HCT116 (cell line): Measurements from ENCODE around the gene SEC24A.

Experiments
- EGR1 ChIP-seq: IDR thresholded peaks from 2 replicates; pipeline ENCODE4 v1.6.1; 2012; ENCODE audit warnings: low read depth
- ELF1 ChIP-seq: IDR thresholded peaks from 2 replicates; pipeline ENCODE4 v1.6.1; 2012; ENCODE audit warnings: low read depth, borderline replicate concordance
- EZH2phosphoT487 ChIP-seq: fragments of 200-600 bp; IDR thresholded peaks from 2 replicates; pipeline ENCODE4 v1.6.1; 2018; ENCODE audit warnings: antibody characterized with exemption, borderline replicate concordance
- POLR2A ChIP-seq: IDR thresholded peaks from 2 replicates; pipeline ENCODE4 v1.7.0; 2011; ENCODE audit warnings: borderline replicate concordance; ENCODE audit not compliant: insufficient read depth, insufficient read length; ENCODE audit errors: extremely low read depth
- POLR2AphosphoS5 ChIP-seq: IDR thresholded peaks from 2 replicates; pipeline ENCODE4 v1.6.1; 2011; ENCODE audit warnings: mild to moderate bottlenecking, low read depth, low read length, moderate library complexity
- REST ChIP-seq: IDR thresholded peaks from 2 replicates; pipeline ENCODE4 v1.6.1; 2012; ENCODE audit warnings: low read depth
- SP1 ChIP-seq: IDR thresholded peaks from 2 replicates; pipeline ENCODE4 v1.6.1; 2012; ENCODE audit warnings: low read depth
- YY1 ChIP-seq: IDR thresholded peaks from 2 replicates; pipeline ENCODE4 v1.6.1; 2011; ENCODE audit warnings: low read length, low read depth, moderate library complexity, mild to moderate bottlenecking; ENCODE audit not compliant: insufficient replicate concordance; ENCODE audit errors: extremely low read depth
- ZNF274 ChIP-seq: fragments of 200-500 bp; sonication (Bioruptor generic); IDR thresholded peaks from 2 replicates; pipeline ENCODE4 v1.6.1; 2014; ENCODE audit warnings: mild to moderate bottlenecking, low read depth, low read length, inconsistent platforms
- TF ChIP-seq, protein P1 (sequence below), 3 experiments: fragments of 200-600 bp in 1 of 3; sonication (generic) in 1 of 3; IDR thresholded peaks in 2 of 3; conservative IDR thresholded peaks in 1 of 3; 2 replicates each; pipeline ENCODE4 v1.5.1; 2012 to 2017; ENCODE audit warnings: low read depth in 2 of 3, low read length in 2 of 3, antibody characterized with exemption in 1 of 3, borderline replicate concordance in 1 of 3, control low read depth in 1 of 3, mild to moderate bottlenecking in 1 of 3, mixed read lengths in 1 of 3, mixed run types in 1 of 3, moderate library complexity in 1 of 3; ENCODE audit not compliant: insufficient read depth in 1 of 3
- TF ChIP-seq, protein P2 (sequence below): IDR thresholded peaks from 2 replicates; pipeline ENCODE4 v1.6.1; 2012
- TF ChIP-seq, protein P3 (sequence below): IDR thresholded peaks from 2 replicates; pipeline ENCODE4 v1.6.1; 2012

GRCh38 chr5:134642931-134643530, 5.6 kb upstream of the SEC24A start:
- TF ChIP-seq ELF1 = no peak
- TF ChIP-seq, protein P1, sequence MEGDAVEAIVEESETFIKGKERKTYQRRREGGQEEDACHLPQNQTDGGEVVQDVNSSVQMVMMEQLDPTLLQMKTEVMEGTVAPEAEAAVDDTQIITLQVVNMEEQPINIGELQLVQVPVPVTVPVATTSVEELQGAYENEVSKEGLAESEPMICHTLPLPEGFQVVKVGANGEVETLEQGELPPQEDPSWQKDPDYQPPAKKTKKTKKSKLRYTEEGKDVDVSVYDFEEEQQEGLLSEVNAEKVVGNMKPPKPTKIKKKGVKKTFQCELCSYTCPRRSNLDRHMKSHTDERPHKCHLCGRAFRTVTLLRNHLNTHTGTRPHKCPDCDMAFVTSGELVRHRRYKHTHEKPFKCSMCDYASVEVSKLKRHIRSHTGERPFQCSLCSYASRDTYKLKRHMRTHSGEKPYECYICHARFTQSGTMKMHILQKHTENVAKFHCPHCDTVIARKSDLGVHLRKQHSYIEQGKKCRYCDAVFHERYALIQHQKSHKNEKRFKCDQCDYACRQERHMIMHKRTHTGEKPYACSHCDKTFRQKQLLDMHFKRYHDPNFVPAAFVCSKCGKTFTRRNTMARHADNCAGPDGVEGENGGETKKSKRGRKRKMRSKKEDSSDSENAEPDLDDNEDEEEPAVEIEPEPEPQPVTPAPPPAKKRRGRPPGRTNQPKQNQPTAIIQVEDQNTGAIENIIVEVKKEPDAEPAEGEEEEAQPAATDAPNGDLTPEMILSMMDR (IDR thresholded peaks at IDR 0.05 in 2 of 3, conservative IDR thresholded peaks at IDR 0.05 in 1 of 3; ENCODE audit: borderline replicate concordance in 1 of 3, insufficient read depth in 1 of 3, low read depth in 2 of 3, low read length in 2 of 3) = no peak
- TF ChIP-seq POLR2A = no peak
- TF ChIP-seq REST = no peak
- TF ChIP-seq POLR2AphosphoS5 = no peak
- TF ChIP-seq SP1 = no peak
- no peak for TF ChIP-seq YY1
- no peak for TF ChIP-seq ZNF274
- TF ChIP-seq, protein P2, sequence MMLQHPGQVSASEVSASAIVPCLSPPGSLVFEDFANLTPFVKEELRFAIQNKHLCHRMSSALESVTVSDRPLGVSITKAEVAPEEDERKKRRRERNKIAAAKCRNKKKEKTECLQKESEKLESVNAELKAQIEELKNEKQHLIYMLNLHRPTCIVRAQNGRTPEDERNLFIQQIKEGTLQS = no peak
- TF ChIP-seq EGR1 = no peak
- TF ChIP-seq EZH2phosphoT487 = no peak
- TF ChIP-seq, protein P3, sequence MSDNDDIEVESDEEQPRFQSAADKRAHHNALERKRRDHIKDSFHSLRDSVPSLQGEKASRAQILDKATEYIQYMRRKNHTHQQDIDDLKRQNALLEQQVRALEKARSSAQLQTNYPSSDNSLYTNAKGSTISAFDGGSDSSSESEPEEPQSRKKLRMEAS = no peak
